Bronchial epithelial cell (primary cell): ENCODE data around the gene NTRK2. TPM values are rescaled to one million over a fixed set of nuclear protein-coding genes. Genes with fewer than 3 reads are reported as not detected.

Experiments
- DNase-seq: peaks from one replicate; pipeline ENCODE4 v3.0.0-alpha.2; 2010; ENCODE audit warnings: low read depth
- FAIRE-seq: peaks from 2 replicates; lab custom pipeline; 2011; peaks lifted over from hg19 to GRCh38; lab: Jason Lieb, UNC
- H3K27me3 ChIP-seq: 2 replicates; pipeline ENCODE4 v1.5.1; 2011; ENCODE audit warnings: low read length; ENCODE audit not compliant: control insufficient read depth, insufficient read depth
- H3K36me3 ChIP-seq: 2 replicates; pipeline ENCODE4 v1.5.1; 2011; ENCODE audit warnings: low read length; ENCODE audit not compliant: control insufficient read depth, insufficient read depth
- H3K4me3 ChIP-seq: 2 replicates; pipeline ENCODE4 v1.5.1; 2011; ENCODE audit warnings: mild to moderate bottlenecking, low read depth, low read length, control low read depth
- total RNA-seq: library from RNA; depleted of rRNA; stranded (reverse); fragments of >200 nt; gene quantifications from 2 replicates; pipeline ENCODE4 v1.2.1, GENCODE V29; 2014
- TF ChIP-seq, protein P1 (sequence below): IDR thresholded peaks from 2 replicates; pipeline ENCODE4 v1.5.1; 2011; ENCODE audit warnings: mild to moderate bottlenecking, moderate library complexity, low read length, control low read depth, inconsistent platforms; ENCODE audit not compliant: insufficient read depth, severe bottlenecking

The NTRK2 gene
- total RNA-seq, 1 donor from 2014 or later: not detected

DNA sequence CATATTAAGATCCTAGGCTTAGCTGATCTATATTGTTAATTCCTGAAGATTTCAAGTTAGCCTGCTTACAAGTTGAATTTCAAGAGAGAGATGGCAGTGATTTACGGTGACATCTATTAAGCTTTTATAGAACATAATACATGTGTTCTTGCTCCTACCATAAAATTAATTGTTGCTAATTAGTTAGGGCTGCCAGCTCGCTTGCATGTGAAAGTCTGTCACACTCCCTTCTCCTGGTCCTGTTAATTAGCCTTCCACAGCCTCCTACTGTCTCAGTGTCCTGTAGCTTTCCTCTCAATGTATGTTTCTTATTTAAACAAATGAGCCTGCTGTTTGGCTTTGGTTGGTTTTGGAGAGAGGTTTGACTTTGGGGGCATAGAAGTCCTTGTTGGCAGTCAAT is 247.2 kb downstream of the NTRK2 start:
- peaks cover 3% of the 10 kb centered on the region for H3K27me3 ChIP-seq
- FAIRE-seq (no peak), DNase-seq (no peak)
- TF ChIP-seq, protein P1, sequence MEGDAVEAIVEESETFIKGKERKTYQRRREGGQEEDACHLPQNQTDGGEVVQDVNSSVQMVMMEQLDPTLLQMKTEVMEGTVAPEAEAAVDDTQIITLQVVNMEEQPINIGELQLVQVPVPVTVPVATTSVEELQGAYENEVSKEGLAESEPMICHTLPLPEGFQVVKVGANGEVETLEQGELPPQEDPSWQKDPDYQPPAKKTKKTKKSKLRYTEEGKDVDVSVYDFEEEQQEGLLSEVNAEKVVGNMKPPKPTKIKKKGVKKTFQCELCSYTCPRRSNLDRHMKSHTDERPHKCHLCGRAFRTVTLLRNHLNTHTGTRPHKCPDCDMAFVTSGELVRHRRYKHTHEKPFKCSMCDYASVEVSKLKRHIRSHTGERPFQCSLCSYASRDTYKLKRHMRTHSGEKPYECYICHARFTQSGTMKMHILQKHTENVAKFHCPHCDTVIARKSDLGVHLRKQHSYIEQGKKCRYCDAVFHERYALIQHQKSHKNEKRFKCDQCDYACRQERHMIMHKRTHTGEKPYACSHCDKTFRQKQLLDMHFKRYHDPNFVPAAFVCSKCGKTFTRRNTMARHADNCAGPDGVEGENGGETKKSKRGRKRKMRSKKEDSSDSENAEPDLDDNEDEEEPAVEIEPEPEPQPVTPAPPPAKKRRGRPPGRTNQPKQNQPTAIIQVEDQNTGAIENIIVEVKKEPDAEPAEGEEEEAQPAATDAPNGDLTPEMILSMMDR: no peak
- H3K36me3 ChIP-seq: no peaks in the 10 kb centered on the region
- no peak overlapping the region for H3K4me3 ChIP-seq

DNA sequence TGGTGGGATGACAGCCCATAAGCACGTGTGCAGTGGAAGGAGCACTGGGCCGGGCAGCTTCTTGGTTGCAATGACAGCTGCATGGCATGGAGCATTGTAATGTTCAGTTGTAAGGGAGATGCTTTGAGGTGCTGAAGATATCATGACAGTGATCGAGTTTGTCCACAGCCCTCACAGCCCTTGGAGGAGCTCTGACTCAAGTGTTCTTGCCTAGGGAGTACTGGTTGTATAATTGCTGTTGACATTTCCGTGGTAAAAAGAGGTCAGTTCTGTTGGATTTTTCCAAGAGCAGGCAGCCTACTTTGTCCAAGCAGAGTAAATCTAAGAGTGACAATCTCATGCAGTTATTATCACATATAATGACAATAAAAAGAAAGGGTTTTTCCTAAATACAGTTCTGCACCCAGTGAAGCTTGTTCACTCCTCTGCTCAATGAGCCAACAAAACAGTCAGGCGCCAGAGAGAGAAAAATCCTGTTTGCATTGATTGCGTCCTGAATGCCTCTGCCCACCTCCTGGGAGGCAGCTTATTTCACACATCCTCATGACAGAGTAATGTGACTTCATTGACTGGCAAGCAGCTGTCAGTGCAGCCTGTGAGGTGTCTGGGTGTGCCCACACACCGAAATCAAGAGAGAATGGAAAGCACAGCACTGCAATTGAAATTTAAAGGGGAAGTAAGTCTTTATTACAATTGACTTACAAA is 248.0 kb downstream of the NTRK2 start:
- H3K36me3 ChIP-seq: no peaks in the 10 kb centered on the region
- no peak overlapping the region for H3K4me3 ChIP-seq
- peak; percentile 10 for DNase-seq
- FAIRE-seq: no peak
- H3K27me3 ChIP-seq: peaks cover 3% of the 10 kb centered on the region
- TF ChIP-seq, protein P1: no peak

DNA sequence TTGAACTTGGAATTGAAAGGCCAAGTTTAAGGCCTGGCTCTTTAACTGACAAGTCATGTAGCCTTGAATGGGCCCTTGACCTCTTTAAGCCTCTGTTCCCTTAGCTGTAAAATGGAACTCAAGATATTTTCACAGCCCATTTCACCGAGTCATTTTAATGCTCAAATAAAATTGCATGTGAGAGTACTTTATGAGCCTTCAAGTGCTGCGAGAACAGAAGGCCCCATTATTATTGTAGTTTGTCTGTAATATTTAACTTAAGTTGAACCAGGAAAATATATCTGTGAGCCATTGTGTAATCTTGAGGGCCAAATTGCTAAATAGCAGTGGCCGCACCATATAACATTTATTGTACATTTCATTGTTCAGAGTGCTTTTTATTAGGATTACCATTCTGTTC is 249.9 kb downstream of the NTRK2 start:
- no peak for DNase-seq
- no peak for FAIRE-seq
- Histone ChIP-seq H3K27me3 (peaks cover 3% of the 10 kb centered on the region), H3K36me3 (no peaks in the 10 kb centered on the region), H3K4me3 (no peak overlapping the region)
- TF ChIP-seq, protein P1: no peak

DNA sequence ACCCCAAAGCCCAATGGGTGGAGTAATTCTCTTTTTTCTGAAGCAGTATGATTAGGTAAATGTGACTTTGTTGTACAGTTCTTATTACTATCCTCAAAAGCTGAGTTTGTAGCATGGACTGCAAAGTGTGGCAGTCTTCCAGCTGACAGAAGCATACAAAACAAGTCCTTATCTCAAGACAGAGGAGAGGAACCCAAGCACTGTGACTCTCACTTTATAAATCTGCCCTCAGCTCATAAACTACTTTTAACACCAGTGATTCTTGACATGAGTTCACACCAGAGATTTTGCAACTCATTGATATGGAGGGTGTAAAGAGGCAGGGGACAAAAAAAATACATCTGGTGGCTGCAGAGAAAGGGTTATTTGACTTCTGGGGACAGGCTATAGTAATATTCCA is 251.6 kb downstream of the NTRK2 start:
- H3K36me3 ChIP-seq: no peaks in the 10 kb centered on the region
- DNase-seq (no peak), FAIRE-seq (no peak)
- peaks cover 5% of the 10 kb centered on the region for H3K27me3 ChIP-seq
- no peak overlapping the region for H3K4me3 ChIP-seq
- TF ChIP-seq, protein P1: no peak

DNA sequence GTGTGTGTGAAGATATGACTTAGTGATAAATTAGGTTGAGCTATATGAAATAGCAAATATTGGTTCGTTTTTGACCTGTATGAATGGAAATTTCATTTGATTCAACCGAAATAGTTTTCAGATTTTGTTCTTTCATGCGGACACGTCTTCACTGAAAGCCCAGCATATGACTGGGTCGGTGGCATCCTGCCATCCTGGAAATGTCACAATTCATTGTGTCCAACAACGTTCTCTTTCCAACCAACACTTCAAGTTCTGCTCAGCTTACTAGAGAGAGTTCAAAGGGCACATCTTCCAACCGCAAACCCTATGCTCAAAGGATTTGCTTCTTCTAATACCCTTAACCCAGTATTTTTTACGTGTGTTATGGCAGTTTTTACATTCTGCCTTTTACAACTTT is 252.5 kb downstream of the NTRK2 start:
- H3K4me3 ChIP-seq: no peak overlapping the region
- FAIRE-seq: no peak
- peaks cover 5% of the 10 kb centered on the region for H3K27me3 ChIP-seq
- no peak for DNase-seq
- H3K36me3 ChIP-seq: no peaks in the 10 kb centered on the region
- TF ChIP-seq, protein P1: no peak

DNA sequence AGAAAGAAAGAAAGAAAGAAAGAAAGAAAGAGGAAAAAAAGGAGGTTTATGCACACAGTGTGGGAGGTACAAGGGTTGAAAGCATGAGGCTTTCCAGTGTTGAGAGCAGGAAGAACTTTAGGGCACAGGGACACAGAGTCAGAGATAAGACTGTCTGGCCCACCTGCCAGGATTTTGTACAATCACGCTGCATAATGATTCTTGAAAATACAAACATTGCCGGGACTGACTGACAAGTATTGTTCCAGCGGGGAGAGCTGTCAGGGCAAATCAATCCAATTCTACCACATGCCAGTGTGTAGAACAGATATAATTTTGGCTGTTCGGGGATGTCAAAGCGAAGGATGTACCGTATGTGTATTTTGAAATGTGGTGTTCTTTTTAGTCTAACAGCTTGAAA is 254.7 kb downstream of the NTRK2 start:
- TF ChIP-seq, protein P1: no peak
- Histone ChIP-seq H3K4me3 (no peak overlapping the region), H3K27me3 (peaks cover 5% of the 10 kb centered on the region), H3K36me3 (no peaks in the 10 kb centered on the region)
- DNase-seq: no peak
- no peak for FAIRE-seq
